Stomach smooth muscle (tissue), 2 donors: ENCODE measurements around the gene SLC32A1.

Experiments used
- H3K27ac ChIP-seq: one replicate; pipeline ENCODE4 v1.7.0; 2013; ENCODE audit warnings: mild to moderate bottlenecking, low read length, inconsistent platforms
- H3K27me3 ChIP-seq, 2 donors: one replicate each; pipeline ENCODE4 v1.7.0; 2013; ENCODE audit warnings: low read length in 2 of 2; ENCODE audit not compliant: insufficient read depth in 2 of 2, control insufficient read depth in 1 of 2
- H3K36me3 ChIP-seq, 2 donors: one replicate each; pipeline ENCODE4 v1.7.0; 2013; ENCODE audit warnings: low read length in 2 of 2; ENCODE audit not compliant: control insufficient read depth in 2 of 2, insufficient read depth in 2 of 2
- H3K4me1 ChIP-seq: one replicate; pipeline ENCODE4 v1.7.0; 2013; ENCODE audit warnings: low read length; ENCODE audit not compliant: control insufficient read depth, insufficient read depth
- H3K4me3 ChIP-seq, 2 donors: one replicate each; pipeline ENCODE4 v1.7.0; 2013; ENCODE audit warnings: low read length in 2 of 2
- H3K9ac ChIP-seq, 2 donors: one replicate each; pipeline ENCODE4 v1.7.0; 2013; ENCODE audit warnings: low read length in 2 of 2, mild to moderate bottlenecking in 1 of 2
- H3K9me3 ChIP-seq, 2 donors: one replicate each; pipeline ENCODE4 v1.7.0; 2013; ENCODE audit warnings: low read length in 2 of 2; ENCODE audit not compliant: control insufficient read depth in 2 of 2
- donor health status: healthy.
- donor health status: Pancreatic carcinoma.

The SLC32A1 gene

GRCh38 chr20:38725148-38725901 is 1.0 kb downstream of the SLC32A1 start:
- H3K4me1 ChIP-seq: peaks cover 18% of the 10 kb centered on the region

GRCh38 chr20:38725931-38726803 is 1.9 kb downstream of the SLC32A1 start:
- Histone ChIP-seq H3K4me1 (peaks cover 23% of the 10 kb centered on the region), H3K9ac (no peak overlapping the region), H3K9me3 (no peaks in the 10 kb centered on the region), H3K36me3 (no peaks in the 10 kb centered on the region), H3K4me3 (no peak overlapping the region), H3K27me3 (peaks cover 82 to 90% of the 10 kb centered on the region in 2 donors), H3K27ac (no peak overlapping the region)

More at GRCh38 chr20:38725148-38725901, 1.0 kb downstream of the SLC32A1 start:
- Histone ChIP-seq H3K27ac (no peak overlapping the region), H3K4me3 (no peak overlapping the region), H3K36me3 (no peaks in the 10 kb centered on the region), H3K9ac (no peak overlapping the region), H3K27me3 (peaks cover 81 to 86% of the 10 kb centered on the region in 2 donors), H3K9me3 (no peaks in the 10 kb centered on the region)

- Histone ChIP-seq H3K9me3 (no peaks in the 10 kb centered on the region), H3K27me3 (peaks cover 83 to 97% of the 10 kb centered on the region in 2 donors), H3K9ac (no peak overlapping the region), H3K27ac (no peak overlapping the region), H3K4me3 (no peak overlapping the region), H3K36me3 (no peaks in the 10 kb centered on the region), H3K4me1 (peaks cover 26% of the 10 kb centered on the region)
Measured at GRCh38 chr20:38726804-38727606, 2.7 kb downstream of the SLC32A1 start.

GRCh38 chr20:38727607-38728190 is 3.4 kb downstream of the SLC32A1 start:
- H3K36me3 ChIP-seq: no peaks in the 10 kb centered on the region
- peaks cover 26% of the 10 kb centered on the region for H3K4me1 ChIP-seq
- H3K9ac ChIP-seq: no peak overlapping the region
- no peak overlapping the region for H3K27ac ChIP-seq
- no peaks in the 10 kb centered on the region for H3K9me3 ChIP-seq
- H3K4me3 ChIP-seq: no peak overlapping the region
- peaks cover 84 to 96% of the 10 kb centered on the region in 2 donors for H3K27me3 ChIP-seq

- peaks cover 85 to 97% of the 10 kb centered on the region in 2 donors for H3K27me3 ChIP-seq
- no peaks in the 10 kb centered on the region for H3K36me3 ChIP-seq
- H3K9me3 ChIP-seq: no peaks in the 10 kb centered on the region
- H3K9ac ChIP-seq: no peak overlapping the region
- no peak overlapping the region for H3K4me3 ChIP-seq
- no peak overlapping the region for H3K27ac ChIP-seq
- H3K4me1 ChIP-seq: peaks cover 26% of the 10 kb centered on the region
Measured at GRCh38 chr20:38728191-38728781, 4.0 kb downstream of the SLC32A1 start.

GRCh38 chr20:38728911-38729642 is 4.8 kb downstream of the SLC32A1 start:
- Histone ChIP-seq H3K27ac (no peak overlapping the region), H3K9me3 (no peaks in the 10 kb centered on the region), H3K9ac (no peak overlapping the region), H3K4me3 (no peak overlapping the region), H3K4me1 (peaks cover 22% of the 10 kb centered on the region), H3K27me3 (peaks cover 93 to 97% of the 10 kb centered on the region in 2 donors), H3K36me3 (no peaks in the 10 kb centered on the region)

- Histone ChIP-seq H3K4me1 (peaks cover 18% of the 10 kb centered on the region), H3K9me3 (no peaks in the 10 kb centered on the region), H3K36me3 (no peaks in the 10 kb centered on the region), H3K4me3 (no peak overlapping the region), H3K27ac (no peak overlapping the region), H3K27me3 (peaks cover 90 to 92% of the 10 kb centered on the region in 2 donors), H3K9ac (no peak overlapping the region)
Measured at GRCh38 chr20:38729767-38730166, 5.5 kb downstream of the SLC32A1 start.

- Histone ChIP-seq H3K9ac (no peak overlapping the region), H3K4me3 (peak overlapping the region; percentile 42 to 71), H3K9me3 (no peaks in the 10 kb centered on the region), H3K36me3 (no peaks in the 10 kb centered on the region), H3K27me3 (peaks cover 85 to 86% of the 10 kb centered on the region in 2 donors), H3K27ac (no peak overlapping the region), H3K4me1 (peaks cover 14% of the 10 kb centered on the region)
Measured at GRCh38 chr20:38730167-38730988, 6.1 kb downstream of the SLC32A1 start.
